Hindlimb muscle (tissue), 1 donor: Measurements from ENCODE around the gene CCDC92. TPM values are rescaled to one million over a fixed set of nuclear protein-coding genes. Genes with fewer than 3 reads are reported as not detected.

Experiments used
- DNase-seq: peaks from one replicate; pipeline ENCODE4 v3.0.0-alpha.2; 2013
- polyA plus RNA-seq: library from polyadenylated mRNA; unstranded; fragments of 120-200 nt; gene quantifications from one replicate; pipeline ENCODE4 v1.2.1, GENCODE V29; 2013; ENCODE audit not compliant: insufficient read length

The CCDC92 gene, protein sequence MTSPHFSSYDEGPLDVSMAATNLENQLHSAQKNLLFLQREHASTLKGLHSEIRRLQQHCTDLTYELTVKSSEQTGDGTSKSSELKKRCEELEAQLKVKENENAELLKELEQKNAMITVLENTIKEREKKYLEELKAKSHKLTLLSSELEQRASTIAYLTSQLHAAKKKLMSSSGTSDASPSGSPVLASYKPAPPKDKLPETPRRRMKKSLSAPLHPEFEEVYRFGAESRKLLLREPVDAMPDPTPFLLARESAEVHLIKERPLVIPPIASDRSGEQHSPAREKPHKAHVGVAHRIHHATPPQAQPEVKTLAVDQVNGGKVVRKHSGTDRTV
- polyA plus RNA-seq = 29.5 TPM

DNA sequence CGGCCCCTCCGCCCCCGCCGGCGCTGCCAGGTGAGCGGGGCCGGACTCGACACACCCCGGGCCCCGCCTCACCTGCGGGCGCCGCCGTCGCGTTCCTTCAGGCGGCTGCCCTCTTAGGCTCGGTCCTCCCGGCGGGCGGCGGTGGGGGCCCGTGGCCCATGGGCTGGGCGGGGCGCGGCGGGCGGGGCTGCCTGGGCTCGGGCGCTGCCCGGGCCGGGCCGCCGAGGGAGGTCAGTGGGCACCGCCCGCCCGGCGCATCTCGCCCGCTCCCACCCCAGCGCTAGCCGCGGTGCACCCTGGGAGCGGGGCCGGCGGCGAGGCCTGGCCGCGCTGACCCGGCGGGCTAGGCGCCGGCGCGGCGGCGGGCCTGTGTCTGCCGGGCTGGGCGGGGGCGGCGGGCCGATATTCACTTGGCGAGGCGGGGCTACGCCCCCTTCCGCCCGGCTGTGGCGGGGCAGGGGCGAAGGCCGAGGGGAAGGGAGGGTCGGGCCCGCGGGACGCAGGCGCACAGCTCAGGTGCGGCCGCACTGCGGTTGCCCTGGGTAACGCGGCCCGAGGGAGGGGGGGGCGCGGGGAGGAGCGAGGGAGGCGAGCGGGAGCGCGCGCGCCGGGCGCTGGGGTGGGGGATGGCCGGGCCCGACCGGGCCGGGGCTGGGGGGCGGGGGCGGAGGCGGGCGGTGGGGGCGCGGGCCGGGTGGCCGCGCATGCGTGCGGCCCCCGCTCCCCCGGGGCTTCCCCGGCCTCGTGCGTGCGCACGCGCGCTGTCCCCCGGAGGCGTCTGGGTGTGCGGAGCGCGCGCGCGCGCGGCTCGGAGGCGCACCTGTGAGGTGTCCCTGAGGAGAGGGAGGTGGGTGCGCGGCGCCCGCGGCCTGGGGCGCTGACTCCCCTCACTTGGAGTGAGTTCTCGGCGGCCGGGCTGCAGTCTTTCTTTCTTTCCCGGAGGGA lies at the start of gene CCDC92, which contains the start of gene ZNF664:
Gene CCDC92, minus strand, starts transcription at position 375 of the 945 bp plus-strand sequence. CDS start 28,526 bp downstream, outside the sequence.
Gene ZNF664, plus strand, starts transcription at position 759 of the 945 bp plus-strand sequence. CDS start 38,930 bp downstream, outside the sequence.
- DNase-seq = peak; percentile 94

- no peak for DNase-seq
Measured at GRCh38 chr12:124022161-124022560, 49.5 kb upstream of the CCDC92 start.

DNA sequence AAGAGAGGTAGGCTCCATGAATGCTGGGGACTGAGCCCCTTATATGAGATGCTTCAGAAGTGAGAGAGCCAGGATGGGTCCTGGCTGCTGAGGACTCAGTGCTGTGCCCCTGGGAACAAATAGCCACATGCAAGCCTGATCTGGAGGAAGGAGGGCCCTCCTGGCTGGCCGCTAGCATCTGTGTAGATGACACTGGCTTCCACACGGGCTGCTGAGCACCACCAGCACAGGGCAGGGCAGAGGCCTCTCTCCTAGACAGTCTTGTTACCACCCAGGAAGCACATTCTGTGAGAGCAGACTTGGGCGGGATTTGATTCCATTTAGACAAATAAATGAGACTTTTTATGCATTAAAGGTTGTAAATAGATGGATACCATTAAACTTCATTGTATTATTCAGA lies 48.4 kb upstream of the CCDC92 start:
- DNase-seq = no peak

GRCh38 chr12:124020514-124020949 lies 47.9 kb upstream of the CCDC92 start:
- DNase-seq = no peak

GRCh38 chr12:124019115-124019514 lies 46.5 kb upstream of the CCDC92 start:
- DNase-seq = no peak

DNA sequence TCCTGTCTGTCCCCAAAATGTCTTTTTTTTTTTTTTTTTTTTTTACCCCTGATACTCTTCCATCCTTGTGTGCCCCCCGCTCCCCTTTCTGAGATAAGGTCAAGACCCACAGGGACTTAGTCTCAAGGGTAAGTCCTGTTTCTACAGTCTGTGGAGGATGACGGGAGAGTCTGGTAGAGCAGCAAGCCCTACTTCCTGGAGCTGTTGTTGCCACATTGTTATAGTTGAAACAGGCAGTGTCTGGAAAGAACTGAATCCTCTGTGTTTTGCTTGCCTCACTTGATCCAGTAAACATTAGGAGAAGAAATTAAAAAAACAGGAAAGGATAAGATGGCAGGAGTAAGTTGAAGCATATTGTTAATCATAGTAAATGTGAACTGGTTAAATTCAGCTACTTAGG lies 45.9 kb upstream of the CCDC92 start:
- no peak for DNase-seq

GRCh38 chr12:124017064-124017463 lies 44.4 kb upstream of the CCDC92 start:
- DNase-seq = no peak

GRCh38 chr12:124015494-124016461 lies 43.1 kb upstream of the CCDC92 start:
- DNase-seq = no peak

GRCh38 chr12:124013073-124013472 lies 40.4 kb upstream of the CCDC92 start:
- no peak for DNase-seq

DNA sequence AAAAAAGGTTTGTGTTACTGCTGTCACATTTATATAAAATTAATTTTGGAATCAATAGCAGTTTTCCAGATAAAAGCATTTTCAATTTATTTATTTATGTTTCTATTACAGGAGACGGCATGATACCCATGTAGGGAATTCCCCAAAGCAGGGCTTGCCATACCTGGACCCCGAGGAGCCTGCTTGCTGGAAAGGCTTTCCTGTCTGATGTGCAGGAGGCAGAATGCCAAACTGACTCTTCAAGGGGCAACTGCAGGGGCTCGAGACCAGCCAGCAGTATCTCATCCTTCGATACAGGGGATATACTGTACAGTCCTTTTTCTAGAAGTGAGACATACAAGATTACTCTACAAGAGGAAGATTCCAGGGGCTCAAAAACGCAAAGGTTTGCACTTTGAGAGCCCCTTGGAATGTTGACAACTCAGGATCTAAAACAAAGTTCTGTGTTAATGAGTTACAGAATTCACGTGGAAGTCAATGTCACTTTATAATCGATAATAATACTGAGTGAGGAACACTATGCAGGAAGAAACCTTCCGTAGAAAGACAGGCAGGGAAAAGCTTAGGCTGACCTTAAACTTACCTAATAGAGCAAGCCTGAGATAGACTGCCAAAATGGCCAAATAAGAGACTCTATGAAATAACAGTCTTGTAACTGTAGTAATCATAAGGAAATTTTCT lies 38.9 kb upstream of the CCDC92 start:
- DNase-seq = no peak

DNA sequence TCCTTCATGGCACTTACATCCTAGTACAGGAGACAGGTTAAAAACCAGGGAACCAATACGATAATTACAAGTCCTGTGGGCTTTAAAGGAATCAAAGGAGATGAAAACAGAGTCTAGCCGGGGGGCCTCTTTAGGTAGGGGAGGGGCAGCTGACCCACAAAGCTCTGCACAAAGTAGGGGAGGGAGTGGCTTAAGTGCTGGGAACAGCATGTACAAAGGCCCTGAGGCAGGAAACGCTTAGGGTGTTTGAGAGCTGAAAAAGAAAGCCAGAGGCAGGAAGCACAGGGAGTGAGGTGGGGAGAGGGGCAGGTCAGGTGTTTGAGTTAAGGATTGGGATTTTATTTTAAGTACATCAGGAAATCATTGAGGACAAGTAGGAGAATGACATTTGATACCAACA lies 38.1 kb upstream of the CCDC92 start:
- no peak for DNase-seq

GRCh38 chr12:124009781-124010180 lies 37.1 kb upstream of the CCDC92 start:
- no peak for DNase-seq

DNA sequence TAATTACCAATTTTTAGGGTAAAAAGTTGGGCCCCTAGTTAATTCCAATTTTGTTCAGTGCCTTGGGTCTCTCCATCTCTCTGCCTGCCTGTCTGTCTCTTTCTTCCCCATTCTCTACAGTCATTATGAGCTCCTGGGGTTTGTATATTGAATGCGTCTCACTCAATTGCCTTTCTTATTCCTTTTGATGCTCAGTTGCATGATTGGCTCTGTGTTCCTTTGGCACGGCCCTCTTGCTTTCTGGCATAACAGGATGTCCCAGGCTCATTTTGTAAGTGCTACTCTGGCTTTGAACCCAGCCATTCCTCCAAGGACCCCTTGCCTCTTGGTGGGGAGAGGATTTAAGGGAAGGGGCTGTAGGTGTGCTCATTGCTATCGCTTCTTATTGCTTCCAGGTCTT lies 36.0 kb upstream of the CCDC92 start:
- DNase-seq = no peak

GRCh38 chr12:124007826-124008570 lies 35.4 kb upstream of the CCDC92 start:
- DNase-seq = no peak

GRCh38 chr12:124006846-124007713 lies 34.4 kb upstream of the CCDC92 start:
- no peak for DNase-seq

DNA sequence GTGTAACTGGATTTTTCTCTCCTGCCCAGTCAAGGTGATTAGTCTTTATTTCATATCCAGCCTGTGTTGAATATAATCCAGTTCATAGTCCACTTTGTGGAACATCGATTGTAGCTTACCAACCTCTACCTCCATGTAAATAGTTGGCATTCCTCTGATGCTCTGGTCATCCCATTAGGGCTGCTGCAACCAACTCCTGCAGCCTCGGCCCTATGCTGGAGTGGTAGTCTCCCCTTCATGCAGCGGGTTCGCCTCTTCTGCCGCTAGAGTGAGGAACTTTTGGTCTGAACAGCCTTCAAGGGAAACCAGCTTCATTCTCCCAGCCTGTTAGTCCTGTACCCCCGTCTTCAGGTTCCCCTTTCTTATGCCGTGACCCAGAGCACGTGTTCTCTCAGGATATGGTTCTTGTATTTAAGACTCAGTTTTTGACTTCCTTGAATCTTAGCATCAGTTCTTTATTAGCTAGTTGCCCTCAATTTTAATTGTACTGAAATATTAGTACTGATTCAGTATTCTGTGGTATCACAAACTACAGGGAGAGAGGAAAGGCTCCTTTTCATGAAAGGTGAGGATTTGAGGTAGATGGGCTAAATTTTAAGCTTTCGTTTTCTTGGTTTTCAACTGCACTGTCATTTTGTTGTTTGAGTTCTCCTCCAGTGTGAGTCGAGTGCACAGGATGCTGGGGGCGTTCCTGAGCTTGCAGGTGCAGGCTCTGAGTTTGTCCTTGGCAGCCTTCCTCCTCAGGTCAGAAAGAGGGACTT lies 33.6 kb upstream of the CCDC92 start:
- no peak for DNase-seq

DNA sequence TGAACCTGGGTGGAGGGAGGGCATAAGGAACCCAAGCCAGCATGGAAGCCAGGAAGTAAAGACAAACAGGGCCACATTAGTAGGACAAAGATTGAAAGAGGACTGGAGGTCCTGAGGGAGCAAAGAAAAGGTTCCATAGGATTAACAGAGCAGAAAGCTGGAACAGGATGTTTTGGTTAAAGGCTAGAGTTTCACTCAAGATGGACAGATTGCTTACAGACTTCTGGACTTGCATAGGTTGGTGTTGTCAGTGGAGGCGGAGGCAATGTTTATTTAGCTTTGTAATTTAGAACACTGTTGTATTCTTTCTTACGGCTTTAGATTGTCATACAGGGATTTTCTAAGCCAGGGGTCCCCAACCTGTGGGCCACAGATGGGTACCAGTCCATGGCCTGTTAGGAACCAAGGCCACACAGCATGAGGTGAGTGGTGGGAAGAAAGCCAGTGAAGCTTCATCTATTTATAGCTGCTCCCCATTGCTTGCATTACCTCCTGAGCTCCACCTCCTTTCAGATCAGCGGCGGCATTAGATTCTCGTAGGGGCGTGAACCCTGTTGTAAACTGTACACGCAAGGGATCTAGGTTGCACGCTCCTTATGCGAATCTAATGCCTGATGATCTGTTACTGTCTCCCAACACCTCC lies 31.7 kb upstream of the CCDC92 start:
- no peak for DNase-seq

GRCh38 chr12:124002654-124003053 lies 30.0 kb upstream of the CCDC92 start:
- no peak for DNase-seq
